Smooth muscle cell (in vitro differentiated cells): Measurements from ENCODE around the gene ACSS2. TPM values are rescaled to one million over a fixed set of nuclear protein-coding genes. Genes with fewer than 3 reads are reported as not detected.

Experiments used
- DNase-seq: peaks from one replicate; lab custom pipeline; 2025; ENCODE audit not compliant: unreplicated experiment; lab: John Stamatoyannopoulos, UW
- H2AFZ ChIP-seq: fragments of 200-600 bp; sonication (generic); 2 replicates; pipeline ENCODE4 v1.6.0; 2016; ENCODE audit warnings: antibody characterized with exemption, low read depth, mild to moderate bottlenecking
- H3F3A ChIP-seq: fragments of 200-600 bp; sonication (generic); 2 replicates; pipeline ENCODE4 v1.6.0; 2017; ENCODE audit warnings: antibody characterized with exemption, low read depth
- H3K27ac ChIP-seq: fragments of 200-600 bp; sonication (generic); 2 replicates; pipeline ENCODE4 v1.5.1; 2016; ENCODE audit warnings: low read depth, mild to moderate bottlenecking
- H3K27me3 ChIP-seq: fragments of 200-600 bp; sonication (generic); 2 replicates; pipeline ENCODE4 v1.6.1; 2016; ENCODE audit warnings: low read depth, mild to moderate bottlenecking
- H3K36me3 ChIP-seq: fragments of 200-600 bp; sonication (generic); 2 replicates; pipeline ENCODE4 v1.5.1; 2016; ENCODE audit warnings: low read depth
- H3K4me1 ChIP-seq: fragments of 200-600 bp; sonication (generic); 2 replicates; pipeline ENCODE4 v1.5.1; 2016; ENCODE audit warnings: low read depth
- H3K4me2 ChIP-seq: fragments of 200-600 bp; sonication (generic); 2 replicates; pipeline ENCODE4 v1.6.0; 2016; ENCODE audit warnings: mild to moderate bottlenecking
- H3K4me3 ChIP-seq: fragments of 200-600 bp; sonication (generic); 2 replicates; pipeline ENCODE4 v1.5.1; 2016; ENCODE audit warnings: mild to moderate bottlenecking
- H3K79me2 ChIP-seq: fragments of 200-600 bp; sonication (generic); 2 replicates; pipeline ENCODE4 v1.6.0; 2016; ENCODE audit warnings: low read depth, mild to moderate bottlenecking
- H3K9ac ChIP-seq: fragments of 200-600 bp; sonication (generic); 2 replicates; pipeline ENCODE4 v1.6.0; 2016; ENCODE audit warnings: low read depth
- H3K9me3 ChIP-seq: fragments of 200-600 bp; sonication (generic); replicated peaks from 2 replicates; pipeline ENCODE4 v1.5.1; 2016; ENCODE audit warnings: low read depth
- H4K20me1 ChIP-seq: fragments of 200-600 bp; sonication (generic); 2 replicates; pipeline ENCODE4 v1.6.0; 2016; ENCODE audit warnings: low read depth
- CTCF ChIP-seq: fragments of 200-600 bp; sonication (generic); IDR thresholded peaks from 2 replicates; pipeline ENCODE4 v1.5.1; 2017; ENCODE audit warnings: borderline replicate concordance, mild to moderate bottlenecking, antibody characterized with exemption; ENCODE audit not compliant: insufficient read depth, poor library complexity, severe bottlenecking
- WGBS: methylation state at CpG from one replicate; pipeline ENCODE4 v1.1.7; 2016; ENCODE audit warnings: low lambda C conversion rate; 5-methylcytosine and 5-hydroxymethylcytosine counted together
- polyA plus RNA-seq: library from polyadenylated mRNA; unstranded; fragments of >200 nt; fragmentation: Nextera tagmentation; extraction: Ambion mirVana; gene quantifications from 2 replicates; pipeline ENCODE4 v1.2.1, GENCODE V29; 2016
- total RNA-seq: library from RNA; depleted of rRNA; stranded (reverse); fragments of >200 nt; gene quantifications from 2 replicates; pipeline ENCODE4 v1.2.3, GENCODE V29; 2014

ACSS2 gene
- total and polyA plus RNA-seq, 2 experiments from 2014 or later, result 35.1 to 37.7 TPM

- Histone ChIP-seq H2AFZ (no peak overlapping the region), H3K4me2 (no peak overlapping the region), H3F3A (no peaks in the 10 kb centered on the region), H3K27ac (no peak overlapping the region), H3K9me3 (no peaks in the 10 kb centered on the region), H3K36me3 (no peaks in the 10 kb centered on the region), H3K27me3 (peaks cover 3% of the 10 kb centered on the region), H3K79me2 (no peaks in the 10 kb centered on the region), H3K4me1 (no peaks in the 10 kb centered on the region), H4K20me1 (no peaks in the 10 kb centered on the region), H3K4me3 (no peak overlapping the region), H3K9ac (no peak overlapping the region)
- 90% methylated on average over 12 of the region's 12 CpGs for WGBS
- TF ChIP-seq CTCF, result no peak
- DNase-seq, result no peak
Observed at GRCh38 chr20:34976286-34976685, 99.9 kb downstream of the ACSS2 start.

Other genes starting within 250 kb of the ACSS2 start
- gene PIGU, start 199.5 kb upstream of the ACSS2 start, total RNA-seq, result 43.5 and 50.2 TPM in 2 replicates
- gene PIGU, start 199.5 kb upstream of the ACSS2 start, polyA plus RNA-seq, result 32.0 and 46.5 TPM in 2 replicates
- 11.7 and 13.1 TPM in 2 replicates for gene TP53INP2, start 172.3 kb upstream of the ACSS2 start, total RNA-seq
- 15.9 and 17.5 TPM in 2 replicates for gene TP53INP2, start 172.3 kb upstream of the ACSS2 start, polyA plus RNA-seq
- gene NCOA6, start 51.0 kb upstream of the ACSS2 start, total RNA-seq, result 12.4 and 15.6 TPM in 2 replicates
- gene NCOA6, start 51.0 kb upstream of the ACSS2 start, polyA plus RNA-seq, result 19.0 and 26.7 TPM in 2 replicates
- 2.8 and 4.0 TPM in 2 replicates for gene GGT7, start 3.8 kb upstream of the ACSS2 start, total RNA-seq
- 15.2 and 19.0 TPM in 2 replicates for gene GGT7, start 3.8 kb upstream of the ACSS2 start, polyA plus RNA-seq
- gene GSS, start 79.2 kb downstream of the ACSS2 start, total RNA-seq, result 48.4 and 57.8 TPM in 2 replicates
- 65.3 and 71.6 TPM in 2 replicates for gene GSS, start 79.2 kb downstream of the ACSS2 start, polyA plus RNA-seq
- gene MYH7B, start 79.3 kb downstream of the ACSS2 start, total RNA-seq, result not detected in 2 replicates
- gene MYH7B, start 79.3 kb downstream of the ACSS2 start, polyA plus RNA-seq, result 0.67 and 0.70 TPM in 2 replicates
- 77.3 and 83.5 TPM in 2 replicates for gene TRPC4AP, start 216.2 kb downstream of the ACSS2 start, total RNA-seq
- gene TRPC4AP, start 216.2 kb downstream of the ACSS2 start, polyA plus RNA-seq, result 87.2 and 95.4 TPM in 2 replicates